ENCODE measurements around the gene ARRDC5. TPM values are rescaled to one million over a fixed set of nuclear protein-coding genes. Genes with fewer than 3 reads are reported as not detected.
A peak's percentile ranks its signal among the peaks of the same experiment; 100 is the strongest.
"Not testable (repeated sequence)": the region's sequence is repeated elsewhere in the genome, so short reads cannot be mapped to it uniquely, and the experiment has no call there.

The ARRDC5 gene
- total RNA-seq, 1 experiment from 2014 or later = not detected

GRCh38 chr19:4866595-4867424 is 35.9 kb downstream of the ARRDC5 start:
- DNase-seq (ENCODE audit: low spot score) = peak; percentile 67
- 0 out of 2 replicates have a peak, but pooled peaks cover 2% of the 10 kb centered on the region for H3K36me3 Mint-ChIP-seq
- H3K27ac Mint-ChIP-seq = peak overlapping the region; percentile 66
- no peaks in the 10 kb centered on the region for H3K27me3 Mint-ChIP-seq (ENCODE audit: low read depth)
- ChIA-PET POLR2A (interaction anchor here (1.2 to 1.3 kb wide), 2 partner anchors 11 to 45 kb away, joined by 3 to 4 read pairs; no protein-coding TSS in a partner anchor), CTCF (interaction anchor here (0.7 to 4.0 kb wide), 13 partner anchors 9 to 220 kb away, joined by 3 to 33 read pairs (median 5); partner anchors contain the start of genes FEM1A and KDM4B)
- no peak for TF ChIP-seq IRF2 (CRISPR knock-in tag; IDR thresholded peaks at IDR 0.05; ENCODE audit: borderline replicate concordance, low read depth)
- TF ChIP-seq CREM (CRISPR knock-in tag; IDR thresholded peaks at IDR 0.05) = 0 out of 2 replicates have a peak, but pooled peaks have one; percentile 28
- TF ChIP-seq MYBL2 (CRISPR knock-in tag; IDR thresholded peaks at IDR 0.05) = 0 out of 2 replicates have a peak, but pooled peaks have one; percentile 15
- 0 out of 2 replicates have a peak, but pooled peaks have one; percentile 35 for TF ChIP-seq SP1 (CRISPR knock-in tag; conservative IDR thresholded peaks at IDR 0.05)
- TF ChIP-seq ESRRA (CRISPR knock-in tag; IDR thresholded peaks at IDR 0.05; ENCODE audit: borderline replicate concordance) = no peak
- no peak for TF ChIP-seq GABPB1 (CRISPR knock-in tag; IDR thresholded peaks at IDR 0.05)
- no peak for TF ChIP-seq RELA (CRISPR knock-in tag; IDR thresholded peaks at IDR 0.05; ENCODE audit: borderline replicate concordance)
- ATAC-seq = peak; percentile 13; the same call in 1 of the 2 replicates
- no peaks in the 10 kb centered on the region for H3K9me3 Mint-ChIP-seq
- peak overlapping the region; percentile 80 for H3K4me3 Mint-ChIP-seq
- peaks cover 8% of the 10 kb centered on the region for H3K4me1 Mint-ChIP-seq

DNA sequence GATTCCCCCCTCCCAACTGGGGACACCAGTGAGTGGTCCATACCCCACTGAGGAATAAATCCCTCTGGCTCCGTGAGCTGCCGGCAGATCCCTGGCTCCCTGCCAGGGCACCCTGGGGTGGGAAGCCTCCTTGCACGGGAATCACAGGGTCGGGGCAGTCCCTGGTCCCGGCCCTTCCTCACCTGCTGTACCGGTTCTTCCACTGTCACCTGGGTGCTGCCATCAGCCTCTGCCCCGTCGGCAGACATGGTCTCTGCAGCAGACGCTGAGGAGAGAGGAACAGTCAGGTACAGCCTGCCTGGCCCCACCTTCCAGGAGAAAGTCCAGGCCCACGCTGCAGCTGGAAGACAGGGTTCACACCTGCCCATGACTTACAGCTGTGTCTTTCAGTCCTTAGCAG is 41.5 kb downstream of the ARRDC5 start:
- TF ChIP-seq, protein P1, sequence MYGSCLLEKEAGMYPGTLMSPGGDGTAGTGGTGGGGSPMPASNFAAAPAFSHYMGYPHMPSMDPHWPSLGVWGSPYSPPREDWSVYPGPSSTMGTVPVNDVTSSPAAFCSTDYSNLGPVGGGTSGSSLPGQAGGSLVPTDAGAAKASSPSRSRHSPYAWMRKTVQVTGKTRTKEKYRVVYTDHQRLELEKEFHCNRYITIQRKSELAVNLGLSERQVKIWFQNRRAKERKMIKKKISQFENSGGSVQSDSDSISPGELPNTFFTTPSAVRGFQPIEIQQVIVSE (CRISPR knock-in tag; IDR thresholded peaks at IDR 0.05; ENCODE audit: borderline replicate concordance) = no peak
- TF ChIP-seq CBFB (CRISPR knock-in tag; IDR thresholded peaks at IDR 0.05; ENCODE audit: low read depth) = no peak
- TF ChIP-seq ZNF423 (CRISPR knock-in tag; IDR thresholded peaks at IDR 0.05) = 0 out of 2 replicates have a peak, but pooled peaks have one; percentile 19
- no peaks in the 10 kb centered on the region for H3K27me3 Mint-ChIP-seq (ENCODE audit: low read depth)
- no peak for ATAC-seq
- ChIA-PET CTCF (interaction anchor here (3.3 kb wide), 1 partner anchor 9 kb away, joined by 19 read pairs; no protein-coding TSS in a partner anchor), POLR2A (no interaction called here)
- no peak overlapping the region for H3K27ac Mint-ChIP-seq
- no peaks in the 10 kb centered on the region for H3K4me1 Mint-ChIP-seq
- peaks cover 11% of the 10 kb centered on the region for H3K36me3 Mint-ChIP-seq
- DNase-seq (ENCODE audit: low spot score) = no peak
- no peaks in the 10 kb centered on the region for H3K9me3 Mint-ChIP-seq
- no peak overlapping the region for H3K4me3 Mint-ChIP-seq

- Mint-ChIP-seq H3K27me3 (ENCODE audit: low read depth) (no peaks in the 10 kb centered on the region), H3K4me3 (no peak overlapping the region), H3K4me1 (no peaks in the 10 kb centered on the region), H3K27ac (no peak overlapping the region), H3K36me3 (peaks cover 19% of the 10 kb centered on the region), H3K9me3 (no peaks in the 10 kb centered on the region)
- no peak for ATAC-seq
- POLR2A ChIA-PET = no interaction called here
- no peak for DNase-seq (ENCODE audit: low spot score)
- TF ChIP-seq GRHL2 (CRISPR knock-in tag; IDR thresholded peaks at IDR 0.05; ENCODE audit: insufficient replicate concordance, severe bottlenecking) (no peak), JAZF1 (CRISPR knock-in tag; IDR thresholded peaks at IDR 0.05) (no peak), TEAD4 (CRISPR knock-in tag; IDR thresholded peaks at IDR 0.05) (no peak), E2F5 (CRISPR knock-in tag; IDR thresholded peaks at IDR 0.05) (no peak)
- CTCF ChIA-PET = interaction anchor here (0.6 to 3.3 kb wide), 4 partner anchors 8 to 815 kb away, joined by 4 to 19 read pairs (median 7); no protein-coding TSS in a partner anchor
Observed at GRCh38 chr19:4859697-4860096, 43.0 kb downstream of the ARRDC5 start.

- POLR2A ChIA-PET, H3K4me3 Mint-ChIP-seq: not testable (repeated sequence)
Observed at GRCh38 chr19:4856468-4856867, 46.2 kb downstream of the ARRDC5 start.

DNA sequence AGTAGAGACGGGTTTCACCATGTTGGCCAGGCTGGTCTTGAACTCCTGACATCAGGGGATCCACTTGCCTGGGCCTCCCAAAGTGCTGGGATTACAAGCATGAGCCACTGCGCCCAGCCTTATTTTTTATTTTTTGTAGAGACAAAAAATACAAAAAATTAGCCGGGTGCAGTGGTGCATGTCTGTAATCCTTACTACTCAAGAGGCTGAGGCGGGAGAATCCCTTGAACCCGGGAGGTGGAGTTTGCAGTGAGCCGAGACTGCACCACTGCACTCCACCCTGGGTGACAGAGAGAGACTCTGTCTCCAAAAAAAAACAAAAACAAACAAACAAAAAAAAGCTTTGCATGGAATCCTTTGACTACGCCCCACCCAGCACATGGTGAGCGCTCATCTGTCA is 49.2 kb downstream of the ARRDC5 start:
- H3K27me3 Mint-ChIP-seq (ENCODE audit: low read depth) = not testable (repeated sequence)

More at GRCh38 chr19:4856468-4856867, 46.2 kb downstream of the ARRDC5 start:
- H3K9me3 Mint-ChIP-seq; H3K27me3 Mint-ChIP-seq (ENCODE audit: low read depth); H3K27ac Mint-ChIP-seq; DNase-seq (ENCODE audit: low spot score); H3K4me1 Mint-ChIP-seq; ATAC-seq: not testable (repeated sequence)
- CTCF ChIA-PET = interaction anchor here (1.1 to 8.0 kb wide), 2 partner anchors 10 to 49 kb away, joined by 3 to 161 read pairs; no protein-coding TSS in a partner anchor
- H3K36me3 Mint-ChIP-seq = peaks cover 19% of the 10 kb centered on the region

More for the DNA sequence above, 49.2 kb downstream of the ARRDC5 start:
- not testable (repeated sequence) for H3K4me1 Mint-ChIP-seq; H3K4me3 Mint-ChIP-seq; DNase-seq (ENCODE audit: low spot score); ATAC-seq; H3K9me3 Mint-ChIP-seq; H3K27ac Mint-ChIP-seq
- H3K36me3 Mint-ChIP-seq = peaks cover 17% of the 10 kb centered on the region
- CTCF ChIA-PET = interaction anchor here (8.0 kb wide), 1 partner anchor 46 kb away, joined by 161 read pairs; no protein-coding TSS in a partner anchor
- POLR2A ChIA-PET = interaction anchor here (0.6 kb wide), 1 partner anchor 16 kb away, joined by 3 read pairs; no protein-coding TSS in a partner anchor

Measured in WTC11 (cell line).